Measurements from ENCODE around the gene ITPR1. TPM values are rescaled to one million over a fixed set of nuclear protein-coding genes. Genes with fewer than 3 reads are reported as not detected.

The ITPR1 gene
- total and polyA plus RNA-seq, 10 of the 15 experiments (the other 5 are each of a cell fraction or from before 2014, with no cell fraction given), result 12.2 to 239 (median 28.4) TPM

DNA sequence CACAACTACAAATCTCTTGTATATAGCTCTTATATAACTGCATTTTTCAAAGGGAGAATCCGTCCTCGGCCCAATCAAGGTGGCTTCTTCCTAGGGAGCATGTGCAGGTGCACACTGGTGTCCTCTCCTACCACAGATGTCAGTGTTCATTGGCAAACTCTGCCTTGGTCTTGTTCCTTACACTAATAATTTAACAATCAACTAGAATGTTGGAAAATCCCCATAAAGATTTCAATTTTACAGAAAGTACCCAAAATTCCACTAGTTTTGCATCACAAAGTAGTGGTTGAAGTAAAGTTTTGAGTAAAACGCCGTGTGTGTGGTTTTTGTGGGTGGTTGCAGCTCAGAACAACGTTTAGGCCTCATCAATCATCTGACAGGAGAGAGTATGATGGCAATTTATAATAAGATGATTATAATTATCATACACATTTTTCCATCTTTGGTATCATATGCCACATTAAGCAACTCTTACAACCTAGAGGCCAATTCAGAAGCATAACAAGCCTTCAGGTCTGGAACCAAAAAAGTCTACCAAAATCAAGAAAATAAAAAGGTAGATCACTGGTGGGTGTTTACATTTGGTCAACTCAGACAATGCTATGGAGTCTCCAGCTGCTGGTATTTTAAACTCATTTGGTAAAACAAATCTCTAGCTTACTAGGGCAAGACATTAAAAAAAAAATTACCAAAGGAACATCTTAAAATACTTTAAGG, 357.2 kb downstream of the ITPR1 start (continued):
- TF ChIP-seq, protein P1, sequence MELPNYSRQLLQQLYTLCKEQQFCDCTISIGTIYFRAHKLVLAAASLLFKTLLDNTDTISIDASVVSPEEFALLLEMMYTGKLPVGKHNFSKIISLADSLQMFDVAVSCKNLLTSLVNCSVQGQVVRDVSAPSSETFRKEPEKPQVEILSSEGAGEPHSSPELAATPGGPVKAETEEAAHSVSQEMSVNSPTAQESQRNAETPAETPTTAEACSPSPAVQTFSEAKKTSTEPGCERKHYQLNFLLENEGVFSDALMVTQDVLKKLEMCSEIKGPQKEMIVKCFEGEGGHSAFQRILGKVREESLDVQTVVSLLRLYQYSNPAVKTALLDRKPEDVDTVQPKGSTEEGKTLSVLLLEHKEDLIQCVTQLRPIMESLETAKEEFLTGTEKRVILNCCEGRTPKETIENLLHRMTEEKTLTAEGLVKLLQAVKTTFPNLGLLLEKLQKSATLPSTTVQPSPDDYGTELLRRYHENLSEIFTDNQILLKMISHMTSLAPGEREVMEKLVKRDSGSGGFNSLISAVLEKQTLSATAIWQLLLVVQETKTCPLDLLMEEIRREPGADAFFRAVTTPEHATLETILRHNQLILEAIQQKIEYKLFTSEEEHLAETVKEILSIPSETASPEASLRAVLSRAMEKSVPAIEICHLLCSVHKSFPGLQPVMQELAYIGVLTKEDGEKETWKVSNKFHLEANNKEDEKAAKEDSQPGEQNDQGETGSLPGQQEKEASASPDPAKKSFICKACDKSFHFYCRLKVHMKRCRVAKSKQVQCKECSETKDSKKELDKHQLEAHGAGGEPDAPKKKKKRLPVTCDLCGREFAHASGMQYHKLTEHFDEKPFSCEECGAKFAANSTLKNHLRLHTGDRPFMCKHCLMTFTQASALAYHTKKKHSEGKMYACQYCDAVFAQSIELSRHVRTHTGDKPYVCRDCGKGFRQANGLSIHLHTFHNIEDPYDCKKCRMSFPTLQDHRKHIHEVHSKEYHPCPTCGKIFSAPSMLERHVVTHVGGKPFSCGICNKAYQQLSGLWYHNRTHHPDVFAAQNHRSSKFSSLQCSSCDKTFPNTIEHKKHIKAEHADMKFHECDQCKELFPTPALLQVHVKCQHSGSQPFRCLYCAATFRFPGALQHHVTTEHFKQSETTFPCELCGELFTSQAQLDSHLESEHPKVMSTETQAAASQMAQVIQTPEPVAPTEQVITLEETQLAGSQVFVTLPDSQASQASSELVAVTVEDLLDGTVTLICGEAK (IDR thresholded peaks at IDR 0.05; ENCODE audit: borderline replicate concordance), result no peak; the same call in 1 of the 2 replicates
- TF ChIP-seq CBX5 (IDR thresholded peaks at IDR 0.05; ENCODE audit: low read depth), result peak; percentile 26; the same call in 1 of the 2 replicates
- TF ChIP-seq, protein P2, sequence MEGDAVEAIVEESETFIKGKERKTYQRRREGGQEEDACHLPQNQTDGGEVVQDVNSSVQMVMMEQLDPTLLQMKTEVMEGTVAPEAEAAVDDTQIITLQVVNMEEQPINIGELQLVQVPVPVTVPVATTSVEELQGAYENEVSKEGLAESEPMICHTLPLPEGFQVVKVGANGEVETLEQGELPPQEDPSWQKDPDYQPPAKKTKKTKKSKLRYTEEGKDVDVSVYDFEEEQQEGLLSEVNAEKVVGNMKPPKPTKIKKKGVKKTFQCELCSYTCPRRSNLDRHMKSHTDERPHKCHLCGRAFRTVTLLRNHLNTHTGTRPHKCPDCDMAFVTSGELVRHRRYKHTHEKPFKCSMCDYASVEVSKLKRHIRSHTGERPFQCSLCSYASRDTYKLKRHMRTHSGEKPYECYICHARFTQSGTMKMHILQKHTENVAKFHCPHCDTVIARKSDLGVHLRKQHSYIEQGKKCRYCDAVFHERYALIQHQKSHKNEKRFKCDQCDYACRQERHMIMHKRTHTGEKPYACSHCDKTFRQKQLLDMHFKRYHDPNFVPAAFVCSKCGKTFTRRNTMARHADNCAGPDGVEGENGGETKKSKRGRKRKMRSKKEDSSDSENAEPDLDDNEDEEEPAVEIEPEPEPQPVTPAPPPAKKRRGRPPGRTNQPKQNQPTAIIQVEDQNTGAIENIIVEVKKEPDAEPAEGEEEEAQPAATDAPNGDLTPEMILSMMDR (IDR thresholded peaks at IDR 0.05 in 2 of 3, conservative IDR thresholded peaks at IDR 0.05 in 1 of 3; ENCODE audit: control insufficient read depth in 2 of 3, extremely low read depth in 1 of 3, insufficient read depth in 1 of 3, low read depth in 3 of 3, low read length in 3 of 3), result no peak
- no peak for TF ChIP-seq NR2C2 (IDR thresholded peaks at IDR 0.05; ENCODE audit: borderline replicate concordance, control insufficient read depth, insufficient read length, low read depth)
- peak; percentile 99 for TF ChIP-seq MTA2 (IDR thresholded peaks at IDR 0.05; ENCODE audit: low read depth)
- TF ChIP-seq CREM (IDR thresholded peaks at IDR 0.05; ENCODE audit: low read depth), result peak; percentile 97
- TF ChIP-seq SUPT20H (IDR thresholded peaks at IDR 0.05; ENCODE audit: borderline replicate concordance, control insufficient read depth, low read depth, low read length), result no peak
- no peak for TF ChIP-seq SREBF2 (IDR thresholded peaks at IDR 0.05; ENCODE audit: low read length)

Data from GM12878 (cell line).